HG03095 (cell line): ENCODE data around the gene SERINC3.

Experiments
- ATAC-seq: cut with Tn5 transposase; IDR thresholded peaks from one replicate; pipeline ENCODE4 v1.9.1; 2021; ENCODE audit warnings: moderate library complexity; ENCODE audit not compliant: unreplicated experiment

The SERINC3 gene

DNA sequence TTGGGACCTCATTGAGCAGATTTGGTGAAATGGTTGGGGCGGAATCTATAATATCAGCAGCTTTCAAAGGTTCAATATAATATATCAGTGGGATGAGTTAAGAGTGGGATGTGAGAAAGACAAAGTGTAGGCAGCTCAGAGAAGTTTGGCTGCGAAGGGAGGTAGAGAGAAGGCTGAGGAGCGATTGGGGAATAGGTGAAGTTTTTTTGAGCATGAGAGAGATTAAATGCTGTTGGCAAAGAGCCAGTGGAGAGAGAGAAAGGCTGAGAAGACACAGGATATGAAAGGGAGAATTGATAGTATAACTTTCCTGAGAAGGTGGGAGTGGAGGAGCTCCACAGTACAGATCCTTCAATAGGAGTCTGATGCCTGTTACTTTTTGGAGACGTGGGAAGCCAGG lies 12.1 kb upstream of the SERINC3 start:
- ATAC-seq: no peak

DNA sequence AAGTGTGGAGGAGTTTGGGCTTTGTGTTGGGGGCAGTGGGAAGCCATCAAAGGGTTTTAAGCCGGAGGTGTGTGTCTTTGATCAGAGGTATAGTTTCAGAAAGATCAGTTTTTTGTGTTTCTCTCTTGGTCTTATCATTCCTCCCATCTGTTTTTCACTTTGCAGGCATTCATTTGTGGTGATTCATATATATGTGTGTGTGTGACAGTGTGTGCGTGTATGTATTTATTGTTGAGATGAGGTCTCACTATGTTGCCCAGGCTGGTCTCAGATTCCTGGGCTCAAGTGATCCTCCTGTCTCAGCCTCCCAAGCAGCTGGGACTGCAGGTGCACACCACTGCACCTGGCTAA lies 11.1 kb upstream of the SERINC3 start:
- ATAC-seq: no peak

DNA sequence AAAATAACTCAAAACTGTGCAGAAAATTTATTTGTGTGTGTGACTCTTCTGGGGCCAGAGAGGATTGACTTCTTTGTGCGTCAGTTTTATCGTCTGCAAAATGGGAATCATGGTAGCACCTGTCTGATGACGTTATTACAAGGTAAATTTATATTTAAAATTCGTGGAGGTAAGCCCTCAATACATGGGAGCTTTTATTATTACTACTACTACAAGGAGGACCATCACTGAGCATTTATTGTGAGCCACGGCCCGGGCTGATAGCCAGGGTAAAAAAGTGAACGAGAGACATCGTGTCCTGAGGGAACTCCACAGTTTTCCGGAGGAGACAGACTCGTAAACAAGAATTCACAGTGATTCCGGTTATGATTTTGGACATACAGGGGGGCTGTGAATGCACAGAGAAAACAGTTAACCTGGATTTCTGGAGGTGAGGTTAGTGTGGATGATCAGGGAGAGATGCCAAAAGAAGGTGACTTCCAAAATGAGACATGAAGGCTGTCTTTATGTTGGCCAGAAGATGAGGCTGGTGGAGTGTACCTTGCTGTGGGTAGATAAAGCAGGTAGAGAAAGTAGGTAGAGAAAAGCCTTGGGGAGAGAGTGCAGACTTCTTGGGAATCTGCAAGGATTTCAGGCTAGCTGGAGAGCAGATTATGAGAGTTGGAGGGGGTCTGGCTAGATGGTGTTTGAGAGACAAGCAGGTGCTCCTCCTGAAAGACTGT lies 10.6 kb upstream of the SERINC3 start:
- no peak for ATAC-seq

DNA sequence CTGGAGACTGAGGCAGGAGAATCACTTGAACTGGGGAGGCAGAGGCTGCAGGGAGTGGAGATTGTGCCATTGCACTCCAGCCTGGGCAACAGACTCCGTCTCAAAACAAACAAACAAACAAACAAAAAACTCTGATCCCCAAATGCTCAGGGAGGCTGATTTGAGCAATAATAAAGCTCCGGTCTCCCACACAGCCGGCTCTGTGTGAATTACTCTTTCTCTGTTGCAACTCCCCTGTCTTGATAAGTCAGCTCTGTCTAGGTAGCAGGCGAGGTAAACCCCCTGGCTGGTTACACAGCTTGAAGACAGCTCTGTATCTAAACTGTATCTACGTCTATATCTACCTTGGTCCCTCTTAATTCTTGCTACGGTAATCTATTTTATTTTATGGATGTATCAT lies 6.4 kb upstream of the SERINC3 start:
- ATAC-seq: no peak

DNA sequence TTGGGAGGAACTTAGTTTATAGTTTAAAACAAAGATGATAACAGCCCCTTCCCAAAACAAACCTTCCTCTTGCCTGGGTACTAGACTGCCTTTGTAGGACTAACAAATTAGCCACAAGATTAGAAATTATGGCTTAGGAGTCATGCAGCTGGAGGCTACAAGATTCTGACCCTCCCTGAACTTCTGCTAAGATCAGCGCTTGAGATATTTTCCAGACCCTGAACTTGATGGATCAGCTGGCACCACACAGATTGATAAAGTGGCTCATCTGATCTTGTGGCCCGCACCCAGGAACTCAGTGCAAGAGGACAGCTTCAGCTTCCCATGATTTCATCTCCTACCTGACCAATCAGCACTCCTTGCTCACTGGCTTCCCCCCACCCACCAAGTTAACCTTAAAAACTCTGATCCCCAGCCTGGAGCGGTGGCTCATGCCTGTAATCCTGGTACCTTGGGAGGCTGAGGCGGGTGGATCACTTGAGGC lies 5.9 kb upstream of the SERINC3 start:
- no peak for ATAC-seq

DNA sequence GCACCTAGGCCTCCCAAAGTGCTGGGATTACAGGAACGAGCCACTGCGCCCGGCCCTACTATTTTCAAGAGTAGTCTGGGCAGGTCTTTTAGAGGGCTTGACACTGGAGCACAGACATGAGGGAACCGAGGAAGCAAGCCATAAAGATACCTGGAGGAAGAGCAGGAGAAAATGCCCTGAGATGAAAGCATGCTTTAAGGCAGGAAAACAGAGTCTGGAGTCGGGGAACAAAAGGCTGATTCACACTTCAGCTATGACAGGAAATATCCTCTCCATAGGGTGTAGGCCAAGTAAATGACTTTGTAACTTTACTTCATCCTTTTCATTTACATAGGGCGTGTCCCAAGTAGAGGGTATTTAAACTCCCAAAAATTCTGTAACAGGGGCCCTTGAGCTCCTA lies 4.3 kb upstream of the SERINC3 start:
- ATAC-seq: no peak

DNA sequence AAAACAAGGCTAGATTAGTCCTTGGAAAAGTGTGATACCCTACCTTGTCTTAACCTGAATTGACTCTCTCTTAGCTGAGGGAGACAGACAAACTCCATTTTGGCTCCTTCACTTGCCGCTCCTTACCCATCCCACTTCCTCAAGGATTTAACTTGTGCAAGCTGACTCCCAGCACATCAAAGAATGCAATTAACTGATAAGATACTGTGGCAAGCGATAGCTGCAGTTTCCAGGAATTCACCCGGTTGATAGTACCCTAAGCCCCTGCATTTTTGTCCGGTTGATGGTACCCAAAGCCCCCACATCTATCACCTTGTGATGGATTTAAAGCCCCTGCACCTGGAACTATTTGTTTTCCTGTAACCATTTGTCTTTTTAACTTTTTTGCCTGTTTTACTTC lies 1.9 kb upstream of the SERINC3 start:
- no peak for ATAC-seq

DNA sequence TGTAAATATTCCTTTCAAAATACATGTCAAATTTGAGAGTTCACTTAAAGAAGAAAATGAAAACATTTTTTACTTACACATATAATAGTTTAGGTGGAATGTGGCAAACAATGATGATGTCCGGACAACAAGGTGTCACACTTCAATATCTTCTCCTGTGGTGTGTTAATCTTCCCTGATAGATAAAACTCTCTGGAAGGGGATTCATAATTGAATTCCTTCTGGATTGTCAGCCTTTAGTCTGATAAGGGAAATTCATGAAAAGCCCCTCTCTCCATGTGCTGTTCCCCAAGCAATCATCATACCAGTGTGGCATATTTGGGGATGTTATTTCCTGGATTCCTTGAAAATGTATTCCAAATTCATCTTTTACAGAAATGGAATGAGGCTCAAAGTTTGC lies 971 bp upstream of the SERINC3 start:
- ATAC-seq: no peak

DNA sequence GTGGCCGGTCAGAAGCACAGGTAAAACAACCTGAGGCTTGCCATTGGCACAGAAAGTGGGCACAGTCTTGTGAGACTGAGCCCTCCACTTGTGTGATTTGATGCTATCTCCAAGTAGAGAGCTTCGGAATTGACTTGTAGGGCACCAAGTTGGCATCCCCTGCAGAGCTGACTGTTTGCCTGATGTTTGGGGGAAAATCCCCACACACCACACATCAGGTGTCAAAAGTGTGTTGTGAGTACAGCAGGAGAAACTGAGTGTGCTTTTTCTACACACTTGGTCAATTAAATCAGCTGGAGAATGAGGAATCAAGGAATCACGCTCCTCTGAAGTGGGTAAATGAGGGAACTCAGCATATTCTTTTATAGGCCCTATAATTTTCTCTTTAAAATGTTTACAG lies 989 bp downstream of the SERINC3 start:
- ATAC-seq: no peak

DNA sequence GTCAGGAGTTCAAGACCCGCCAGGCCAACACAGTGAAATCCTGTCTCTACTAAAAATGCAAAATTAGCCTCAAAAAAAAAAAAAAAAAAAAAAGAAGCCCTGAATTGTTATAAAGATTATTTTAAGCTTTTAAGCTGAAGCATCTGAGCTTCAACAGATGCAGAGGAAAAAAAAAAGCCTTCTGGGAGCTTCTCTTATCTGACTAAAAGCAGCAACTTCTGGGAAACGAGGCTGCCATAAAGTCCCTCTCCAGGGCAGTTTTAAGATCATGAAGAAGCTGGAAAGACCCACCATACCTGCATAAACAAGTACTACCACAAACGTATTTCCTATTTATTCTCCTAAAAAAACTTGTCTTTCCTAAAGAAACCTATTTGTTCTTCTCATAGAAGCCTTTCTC lies 3.6 kb downstream of the SERINC3 start:
- ATAC-seq: no peak

DNA sequence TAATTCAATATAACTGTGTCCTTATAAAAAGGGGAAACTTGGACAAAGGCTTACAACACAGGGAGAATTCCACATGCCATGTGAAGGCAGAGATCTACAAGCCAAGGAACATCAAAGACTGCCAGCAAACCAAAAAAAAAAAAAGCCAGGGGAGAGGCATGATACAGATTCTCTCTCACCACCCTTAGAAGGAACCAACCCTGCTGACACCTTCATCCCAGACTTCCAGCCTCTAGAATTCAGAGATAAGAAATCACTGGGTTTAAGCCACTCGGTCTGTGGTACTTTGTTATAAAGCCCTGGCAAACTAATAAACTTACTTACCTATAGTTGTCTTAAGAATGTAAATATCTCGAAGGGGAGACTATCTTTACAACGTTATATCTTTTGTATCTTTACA lies 4.4 kb downstream of the SERINC3 start:
- no peak for ATAC-seq

DNA sequence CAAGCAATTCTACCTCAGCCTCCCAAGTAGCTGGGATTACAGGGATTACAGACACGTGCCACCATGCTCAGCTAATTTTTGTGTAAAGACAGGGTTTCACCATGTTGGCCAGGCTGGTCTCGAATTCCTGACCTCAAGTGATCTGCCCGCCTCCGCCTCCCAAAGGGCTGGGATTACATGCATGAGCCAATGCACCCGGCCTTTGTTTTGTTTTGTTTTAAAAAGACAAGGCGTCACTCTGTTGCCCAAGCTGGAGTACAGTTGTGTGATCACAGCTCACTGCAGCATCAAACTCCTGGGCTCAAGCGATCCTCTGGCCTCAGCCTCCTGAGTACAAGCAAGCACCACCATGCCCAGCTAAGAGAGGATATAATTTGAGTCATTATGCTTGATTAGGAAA lies 5.4 kb downstream of the SERINC3 start:
- no peak for ATAC-seq

DNA sequence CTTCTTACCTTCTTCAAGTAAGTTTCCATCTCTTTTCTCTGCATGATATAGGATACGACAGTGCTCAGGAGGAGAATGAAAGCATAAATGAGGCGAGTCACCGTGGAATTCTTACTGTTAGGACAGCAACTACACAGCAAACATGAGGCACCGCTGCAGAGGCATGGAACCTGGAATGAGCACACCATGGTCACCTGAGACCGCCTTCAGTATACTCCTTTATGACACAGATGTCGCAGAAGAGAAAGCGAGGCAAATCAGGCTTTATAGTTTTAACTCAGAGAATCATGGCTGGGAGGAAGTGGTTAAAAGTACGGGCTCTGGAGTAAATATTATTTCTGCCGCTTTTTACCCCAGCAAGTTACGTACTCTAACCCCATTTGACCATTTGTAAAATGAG lies 8.0 kb downstream of the SERINC3 start:
- no peak for ATAC-seq

DNA sequence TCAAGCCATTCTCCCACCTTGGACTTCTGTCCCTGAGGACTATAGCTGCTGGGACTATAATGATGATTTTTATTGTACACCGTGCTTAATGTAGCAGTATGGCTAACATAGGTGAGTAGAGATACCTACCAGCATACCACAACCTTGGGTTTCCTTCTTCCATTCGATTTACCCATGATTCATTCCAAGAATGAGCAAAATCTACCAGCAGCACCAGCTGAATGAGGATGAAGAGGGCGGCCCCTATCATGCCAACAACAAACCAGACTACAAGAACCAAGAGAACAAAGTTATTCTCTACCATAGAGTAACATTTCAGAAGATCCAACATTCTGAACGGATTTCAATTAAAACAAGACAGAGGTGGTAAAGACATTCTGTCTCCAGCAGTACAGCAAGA lies 12.1 kb downstream of the SERINC3 start:
- no peak for ATAC-seq

DNA sequence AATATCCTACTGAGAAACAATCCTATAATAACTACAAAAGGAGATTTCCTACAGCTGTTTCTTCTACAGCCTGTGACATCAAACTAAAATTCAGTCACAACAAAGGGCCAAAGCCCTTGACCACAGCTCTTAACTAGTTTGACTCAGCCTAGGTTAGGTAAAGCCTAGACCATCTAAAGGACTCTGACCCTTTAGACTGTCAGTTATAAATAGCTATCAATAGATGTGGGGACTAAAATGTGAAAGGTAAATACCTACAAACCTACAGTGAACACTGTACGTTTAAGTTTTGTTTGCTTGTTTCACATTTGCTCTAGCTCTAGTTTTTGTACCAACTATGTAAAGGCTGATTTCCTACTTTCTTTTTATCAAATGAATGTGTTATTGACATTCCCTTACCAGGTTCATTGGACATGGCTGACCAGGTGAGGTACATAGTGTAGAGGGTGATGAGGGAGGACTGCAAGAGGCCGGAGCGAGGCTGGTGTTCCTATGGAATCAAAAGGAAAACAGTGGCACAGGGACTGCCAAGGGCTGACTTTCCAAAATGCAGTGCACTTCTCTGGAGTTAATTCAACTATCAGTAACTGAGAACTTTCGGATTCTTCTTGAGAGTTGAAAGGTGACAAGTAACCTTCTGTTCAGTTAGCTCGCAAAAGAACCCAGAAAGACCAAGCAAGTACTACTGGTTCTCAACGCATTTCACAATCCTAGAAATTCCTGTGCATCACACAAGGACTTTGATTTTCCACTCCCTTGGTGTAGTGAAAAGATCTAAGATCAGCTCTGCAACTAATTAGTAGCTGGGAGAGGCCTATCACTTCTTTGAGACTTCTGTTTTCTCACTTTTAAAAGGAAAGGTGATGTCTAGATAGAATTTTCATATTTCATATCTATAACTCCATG lies 17.2 kb downstream of the SERINC3 start:
- no peak for ATAC-seq

DNA sequence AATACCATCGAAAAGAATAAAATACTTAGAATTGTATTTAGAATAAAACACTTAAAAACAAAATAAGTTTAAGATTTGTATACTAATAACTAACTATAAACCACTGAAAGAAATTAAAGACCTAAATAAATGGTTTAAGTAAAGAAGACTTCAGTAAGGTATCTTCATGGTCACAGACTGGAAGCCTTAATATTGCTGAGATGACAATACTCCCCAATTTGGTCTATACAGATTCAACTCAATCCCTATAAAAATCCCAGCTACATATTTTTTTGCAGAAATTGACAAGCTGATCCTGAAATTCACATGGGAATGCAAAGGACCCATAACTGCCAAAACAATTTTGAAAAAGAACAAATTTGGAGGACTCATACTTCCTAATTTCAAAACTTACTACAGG lies 18.9 kb downstream of the SERINC3 start:
- ATAC-seq: no peak

DNA sequence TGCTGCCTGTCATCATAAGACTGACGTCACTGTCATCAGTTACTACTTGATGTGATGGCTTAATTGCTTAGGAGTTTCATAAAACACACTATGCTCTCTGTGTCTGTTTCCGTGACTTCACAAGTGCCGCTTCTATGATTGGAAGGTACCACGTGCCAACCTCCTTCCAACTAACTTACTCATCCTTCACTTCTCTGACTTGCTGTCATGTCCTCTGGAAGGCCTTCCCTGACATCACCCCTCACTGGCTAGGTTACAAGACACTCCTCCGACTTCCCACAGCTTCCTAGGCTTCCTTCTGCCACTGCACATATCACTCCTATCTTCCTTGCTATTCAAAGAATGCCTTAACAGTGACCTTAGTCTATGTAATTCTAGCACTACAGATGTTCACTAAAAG lies 20.4 kb downstream of the SERINC3 start:
- no peak for ATAC-seq

DNA sequence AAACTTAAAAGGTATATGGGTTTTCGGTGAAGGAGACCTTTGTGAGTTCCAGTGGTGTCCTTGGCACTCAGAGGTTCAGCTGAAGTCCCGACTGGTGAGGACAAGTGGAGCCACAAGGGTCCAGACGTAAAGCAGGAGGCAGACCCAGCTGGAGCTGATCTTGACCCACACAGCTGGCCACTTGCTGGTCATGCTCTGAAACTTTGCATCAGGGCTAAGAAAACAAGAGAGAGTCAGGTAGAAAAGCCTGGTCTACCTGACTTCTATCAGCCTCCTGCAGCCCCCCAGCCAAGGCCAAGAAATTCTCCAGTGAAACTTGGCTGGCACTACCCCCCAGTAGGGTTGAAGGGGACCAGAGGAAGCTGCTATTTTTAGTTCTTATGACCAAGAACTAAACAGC lies 21.6 kb downstream of the SERINC3 start:
- ATAC-seq: no peak

DNA sequence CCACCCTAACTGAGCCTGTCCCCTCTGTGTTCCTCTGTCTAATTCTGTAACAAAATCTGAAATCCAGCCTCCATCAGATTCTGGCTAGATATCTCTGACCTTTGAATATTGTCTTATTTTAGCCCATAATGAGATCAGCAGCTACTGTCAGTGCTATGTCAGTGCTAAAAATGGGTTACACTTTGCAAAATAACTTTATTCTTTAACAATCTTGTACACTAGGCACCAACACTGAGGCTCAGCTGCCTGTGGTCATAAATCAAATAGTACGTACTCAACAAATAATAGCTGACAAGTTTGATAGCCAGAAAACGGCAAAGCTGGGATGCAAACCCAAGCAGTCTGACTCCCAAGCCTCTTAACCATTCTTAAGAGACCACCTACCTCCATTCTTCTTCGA lies 24.1 kb downstream of the SERINC3 start:
- no peak for ATAC-seq

DNA sequence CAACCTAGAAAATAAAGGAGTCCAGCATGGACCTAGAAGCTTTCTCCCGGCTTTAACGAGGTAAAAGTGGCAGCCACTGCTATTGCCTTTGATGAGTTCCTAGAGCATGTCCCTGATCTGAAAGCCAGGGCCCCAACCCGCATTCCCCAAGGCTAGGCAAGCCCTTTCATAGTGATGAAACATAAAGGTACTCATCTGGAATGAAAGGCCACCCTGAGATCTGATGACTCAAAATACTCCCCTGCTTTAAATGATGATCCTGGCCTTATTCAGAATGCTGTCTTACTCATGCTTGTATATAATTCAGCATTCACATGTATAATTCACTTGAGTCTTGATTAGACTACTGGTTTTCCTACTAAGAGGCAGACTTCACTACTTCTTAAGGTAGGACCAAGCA lies 24.9 kb downstream of the SERINC3 start:
- no peak for ATAC-seq

DNA sequence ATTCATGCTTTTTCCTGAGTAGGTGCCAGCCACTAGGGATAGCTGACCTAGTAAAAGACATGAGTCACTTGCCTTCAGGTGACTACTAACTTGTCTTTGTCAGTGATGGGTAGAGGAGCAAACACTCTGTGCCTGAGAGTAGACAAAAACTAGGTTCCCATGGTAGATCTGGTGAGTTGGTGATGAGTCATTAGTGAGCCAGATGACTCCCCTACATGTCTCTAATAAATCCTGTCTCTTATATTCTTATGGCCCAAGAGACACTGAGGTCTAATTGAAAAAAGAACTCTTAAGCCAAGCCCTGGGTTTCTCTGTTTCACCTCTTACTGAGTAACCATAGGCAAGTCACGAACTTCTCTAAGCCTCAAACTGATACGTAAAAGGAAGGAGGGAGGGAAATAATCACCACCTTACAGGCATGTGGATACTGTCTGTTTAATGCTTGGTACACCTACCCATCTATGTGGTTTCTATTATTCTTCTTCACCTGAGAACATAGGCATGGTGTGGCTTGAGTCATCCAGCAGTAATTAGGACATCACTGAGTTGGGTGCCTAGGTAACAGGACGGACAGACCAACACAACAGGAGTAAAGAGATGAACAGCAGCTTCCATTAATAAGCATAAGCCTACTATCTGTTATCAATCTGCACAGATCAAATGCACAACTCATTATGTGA lies 25.9 kb downstream of the SERINC3 start:
- ATAC-seq: no peak

DNA sequence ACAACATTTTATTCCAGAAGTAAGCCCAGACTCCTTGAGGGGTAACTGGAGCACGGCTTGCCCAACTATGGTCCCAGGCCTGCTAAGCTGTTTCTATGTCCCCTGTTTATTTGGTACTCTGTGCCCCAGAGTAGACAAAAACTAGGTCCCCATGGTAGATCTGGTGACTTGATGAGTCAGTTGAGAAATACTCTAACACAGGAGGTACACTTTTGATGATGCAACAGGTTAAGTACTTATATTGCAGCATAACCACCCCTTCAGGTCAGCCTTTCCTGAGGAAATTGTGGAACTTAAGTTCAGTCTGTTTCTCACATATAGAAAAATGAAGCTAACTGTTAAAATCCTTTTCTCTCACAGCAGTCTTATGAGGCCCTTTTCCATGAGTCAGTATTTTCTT lies 26.6 kb downstream of the SERINC3 start:
- ATAC-seq: no peak
